Colonic mucosa (tissue), 4 donors: Measurements from ENCODE around the gene SH3BP1. TPM values are rescaled to one million over a fixed set of nuclear protein-coding genes. Genes with fewer than 3 reads are reported as not detected.

Experiments used
- DNase-seq: peaks from one replicate; pipeline ENCODE4 v3.0.0-alpha.2; 2020
- H3K27ac ChIP-seq: fragments of 200-600 bp; one replicate; pipeline ENCODE4 v1.8.0; 2021
- H3K27me3 ChIP-seq: fragments of 200-600 bp; one replicate; pipeline ENCODE4 v1.8.0; 2021
- H3K36me3 ChIP-seq: fragments of 200-600 bp; one replicate; pipeline ENCODE4 v1.8.0; 2021
- H3K4me1 ChIP-seq: fragments of 200-600 bp; one replicate; pipeline ENCODE4 v1.8.0; 2021; ENCODE audit warnings: mild to moderate bottlenecking
- H3K4me3 ChIP-seq: fragments of 200-600 bp; one replicate; pipeline ENCODE4 v1.8.0; 2021
- H3K9ac ChIP-seq, 2 donors: one replicate each; pipeline ENCODE4 v1.7.0; 2013; ENCODE audit warnings: control low read depth in 2 of 2, low read depth in 2 of 2, low read length in 2 of 2
- H3K9me3 ChIP-seq: fragments of 200-600 bp; one replicate; pipeline ENCODE4 v1.8.0; 2021
- intact Hi-C: fragments of 100-400 bp; cut with DNase I; formaldehyde crosslinking; loops from one replicate; pipeline ENCODE4 v1.14.1; 2022
- total RNA-seq, 2 donors: library from RNA; stranded (reverse); fragmentation: NEBNext Ultra II Directional in 1 of 2; extraction: Animal tissue kit (Norgen Biotek cat#: 25700) in 1 of 2; gene quantifications; one replicate each; pipeline ENCODE4 v1.2.1, GENCODE V29; 2021
- TF ChIP-seq, protein P1 (sequence below): fragments of 200-600 bp; IDR thresholded peaks from one replicate; pipeline ENCODE4 v1.8.0; 2022; ENCODE audit warnings: antibody characterized with exemption, mild to moderate bottlenecking
- donor health status: healthy.
- donor health status: DM: no; HTN: no; CAD: no.
- donor health status: DM: no; HTN: no; CAD: no.

SH3BP1 gene
- total RNA-seq, 2 donors from 2014 or later = 91.8 to 125 TPM

DNA sequence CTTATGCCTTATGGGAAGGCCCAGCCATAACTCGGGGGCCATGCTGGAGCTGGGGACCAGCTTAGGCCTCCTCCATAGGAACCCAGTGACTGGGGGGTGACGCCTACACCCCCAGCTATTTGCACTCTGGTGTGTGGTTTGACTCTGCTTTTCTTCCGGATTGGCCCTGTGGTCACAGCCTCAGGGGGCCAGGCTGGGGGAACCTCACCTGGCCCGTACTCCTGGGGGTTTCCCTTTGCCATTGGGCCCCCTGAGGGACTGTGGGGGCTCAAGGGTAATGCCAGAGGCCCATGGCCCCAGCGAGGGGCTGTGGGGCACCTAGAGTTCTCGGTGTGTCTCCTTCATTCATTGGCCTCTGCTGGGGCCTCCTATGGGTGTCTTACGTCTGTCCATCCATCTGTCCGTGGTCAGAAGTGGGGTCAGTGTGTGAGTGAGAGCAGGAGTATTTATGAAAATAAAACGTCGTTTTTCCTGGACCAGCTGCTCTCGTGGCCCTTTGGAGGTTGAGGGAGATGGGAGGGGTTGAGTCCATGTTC is 6.3 kb upstream of the SH3BP1 start:
- peaks cover 30% of the 10 kb centered on the region for H3K4me1 ChIP-seq
- H3K36me3 ChIP-seq = no peaks in the 10 kb centered on the region
- H3K9ac ChIP-seq = peak overlapping the region; percentile 26 to 62
- H3K27ac ChIP-seq = peak overlapping the region; percentile 66
- no peaks in the 10 kb centered on the region for H3K9me3 ChIP-seq
- H3K4me3 ChIP-seq = no peak overlapping the region
- no peak for DNase-seq
- H3K27me3 ChIP-seq = no peaks in the 10 kb centered on the region
- intact Hi-C loops = no loop called here
- TF ChIP-seq, protein P1, sequence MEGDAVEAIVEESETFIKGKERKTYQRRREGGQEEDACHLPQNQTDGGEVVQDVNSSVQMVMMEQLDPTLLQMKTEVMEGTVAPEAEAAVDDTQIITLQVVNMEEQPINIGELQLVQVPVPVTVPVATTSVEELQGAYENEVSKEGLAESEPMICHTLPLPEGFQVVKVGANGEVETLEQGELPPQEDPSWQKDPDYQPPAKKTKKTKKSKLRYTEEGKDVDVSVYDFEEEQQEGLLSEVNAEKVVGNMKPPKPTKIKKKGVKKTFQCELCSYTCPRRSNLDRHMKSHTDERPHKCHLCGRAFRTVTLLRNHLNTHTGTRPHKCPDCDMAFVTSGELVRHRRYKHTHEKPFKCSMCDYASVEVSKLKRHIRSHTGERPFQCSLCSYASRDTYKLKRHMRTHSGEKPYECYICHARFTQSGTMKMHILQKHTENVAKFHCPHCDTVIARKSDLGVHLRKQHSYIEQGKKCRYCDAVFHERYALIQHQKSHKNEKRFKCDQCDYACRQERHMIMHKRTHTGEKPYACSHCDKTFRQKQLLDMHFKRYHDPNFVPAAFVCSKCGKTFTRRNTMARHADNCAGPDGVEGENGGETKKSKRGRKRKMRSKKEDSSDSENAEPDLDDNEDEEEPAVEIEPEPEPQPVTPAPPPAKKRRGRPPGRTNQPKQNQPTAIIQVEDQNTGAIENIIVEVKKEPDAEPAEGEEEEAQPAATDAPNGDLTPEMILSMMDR = no peak

DNA sequence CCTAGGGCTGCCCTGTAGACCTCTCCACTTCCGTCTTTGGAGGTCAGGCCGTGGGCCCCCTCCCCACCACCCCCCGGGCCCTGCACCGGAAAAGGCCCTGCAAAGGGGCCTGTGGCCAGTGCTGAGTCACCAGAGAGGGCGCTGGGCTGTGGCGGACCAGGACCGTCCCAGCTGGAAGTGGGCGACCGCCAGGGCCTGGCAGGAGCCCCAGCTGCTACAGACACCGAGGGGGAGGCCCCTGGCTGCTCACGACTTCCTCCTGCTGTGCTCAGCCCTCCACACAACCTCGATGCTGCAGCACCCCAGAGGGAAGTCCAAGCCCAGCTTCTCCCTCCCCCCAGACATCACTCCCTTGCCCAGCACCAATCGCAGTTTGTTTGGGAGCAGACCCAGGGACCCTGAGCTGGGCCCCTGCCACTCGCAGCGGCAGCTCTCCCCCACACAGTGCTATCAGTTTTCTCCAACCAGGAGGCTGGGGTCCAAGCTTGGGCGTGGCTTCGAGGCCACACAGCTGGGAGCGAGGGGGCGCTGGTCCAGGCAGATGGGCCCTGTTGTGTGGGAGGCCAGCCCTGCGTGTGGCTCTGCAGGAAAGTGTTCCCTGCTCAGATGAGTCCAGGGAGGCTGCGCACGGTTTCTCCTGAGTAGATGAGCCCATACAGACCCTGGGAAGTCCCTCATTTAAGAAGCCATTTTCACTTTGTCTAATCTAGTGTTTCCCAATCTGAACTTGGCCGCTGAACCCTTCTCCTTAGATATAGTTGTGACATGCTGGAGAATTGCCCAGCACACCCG is 5.6 kb upstream of the SH3BP1 start:
- Histone ChIP-seq H3K36me3 (no peaks in the 10 kb centered on the region), H3K9ac (peak overlapping the region; percentile 48 to 62), H3K27me3 (no peaks in the 10 kb centered on the region), H3K4me3 (no peak overlapping the region), H3K9me3 (no peaks in the 10 kb centered on the region), H3K4me1 (peaks cover 33% of the 10 kb centered on the region), H3K27ac (peak overlapping the region; percentile 66)
- TF ChIP-seq, protein P1 = no peak
- intact Hi-C loops = no loop called here
- peak; percentile 74 for DNase-seq

DNA sequence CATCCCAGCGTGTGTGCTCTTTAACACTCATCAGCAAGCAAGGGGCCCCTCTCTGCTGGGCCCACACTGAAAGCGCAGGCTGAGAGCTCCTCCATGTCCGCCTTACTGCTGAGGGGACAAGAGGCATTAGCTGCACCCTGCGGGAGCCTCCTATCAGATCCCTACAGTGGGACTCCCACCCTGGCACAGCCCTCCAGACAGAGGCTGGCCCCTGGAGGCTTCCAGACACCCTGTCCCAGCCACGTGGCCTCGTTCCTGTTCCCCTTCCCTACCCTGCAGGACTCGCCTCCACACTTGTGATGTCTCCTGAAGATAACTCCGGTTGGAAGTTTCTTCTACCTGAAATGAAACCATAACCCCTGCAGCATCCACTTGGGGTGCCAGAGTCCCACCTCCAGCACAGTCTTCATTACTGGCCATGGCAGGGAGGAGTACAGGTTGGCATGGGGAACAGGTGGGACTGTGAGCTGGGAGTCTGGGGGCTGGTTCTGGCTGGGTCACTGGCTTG is 5.0 kb upstream of the SH3BP1 start:
- Histone ChIP-seq H3K36me3 (no peaks in the 10 kb centered on the region), H3K4me3 (no peak overlapping the region), H3K4me1 (peaks cover 33% of the 10 kb centered on the region), H3K27me3 (no peaks in the 10 kb centered on the region), H3K27ac (peak overlapping the region; percentile 66), H3K9ac (peak overlapping the region; percentile 39 to 62), H3K9me3 (no peaks in the 10 kb centered on the region)
- DNase-seq = no peak
- intact Hi-C loops = no loop called here
- TF ChIP-seq, protein P1 = no peak

DNA sequence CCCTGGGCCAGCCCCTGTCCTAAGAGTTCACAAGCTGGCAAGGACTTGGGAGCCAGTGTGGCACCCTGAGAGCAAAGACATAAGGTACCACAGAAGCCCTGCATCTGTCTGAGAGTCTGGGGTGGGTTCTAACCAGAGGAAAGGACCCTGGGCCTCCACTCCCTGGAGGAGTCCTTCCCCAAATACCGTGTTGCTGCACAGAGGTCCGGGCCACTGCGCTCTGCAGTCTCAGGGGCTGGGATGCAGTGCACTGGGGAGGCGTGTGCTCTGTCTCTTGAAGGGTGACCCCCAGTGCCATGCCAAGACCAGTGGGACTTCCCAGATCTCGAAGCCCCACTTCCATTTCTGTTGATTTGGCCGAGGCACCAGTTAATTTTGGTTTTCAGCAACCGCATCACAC is 4.3 kb upstream of the SH3BP1 start:
- Histone ChIP-seq H3K27ac (peak overlapping the region; percentile 66), H3K9me3 (no peaks in the 10 kb centered on the region), H3K9ac (peak overlapping the region; percentile 39 to 62), H3K27me3 (no peaks in the 10 kb centered on the region), H3K4me1 (peaks cover 33% of the 10 kb centered on the region), H3K36me3 (no peaks in the 10 kb centered on the region), H3K4me3 (no peak overlapping the region)
- intact Hi-C loops = no loop called here
- TF ChIP-seq, protein P1 = no peak
- no peak for DNase-seq

DNA sequence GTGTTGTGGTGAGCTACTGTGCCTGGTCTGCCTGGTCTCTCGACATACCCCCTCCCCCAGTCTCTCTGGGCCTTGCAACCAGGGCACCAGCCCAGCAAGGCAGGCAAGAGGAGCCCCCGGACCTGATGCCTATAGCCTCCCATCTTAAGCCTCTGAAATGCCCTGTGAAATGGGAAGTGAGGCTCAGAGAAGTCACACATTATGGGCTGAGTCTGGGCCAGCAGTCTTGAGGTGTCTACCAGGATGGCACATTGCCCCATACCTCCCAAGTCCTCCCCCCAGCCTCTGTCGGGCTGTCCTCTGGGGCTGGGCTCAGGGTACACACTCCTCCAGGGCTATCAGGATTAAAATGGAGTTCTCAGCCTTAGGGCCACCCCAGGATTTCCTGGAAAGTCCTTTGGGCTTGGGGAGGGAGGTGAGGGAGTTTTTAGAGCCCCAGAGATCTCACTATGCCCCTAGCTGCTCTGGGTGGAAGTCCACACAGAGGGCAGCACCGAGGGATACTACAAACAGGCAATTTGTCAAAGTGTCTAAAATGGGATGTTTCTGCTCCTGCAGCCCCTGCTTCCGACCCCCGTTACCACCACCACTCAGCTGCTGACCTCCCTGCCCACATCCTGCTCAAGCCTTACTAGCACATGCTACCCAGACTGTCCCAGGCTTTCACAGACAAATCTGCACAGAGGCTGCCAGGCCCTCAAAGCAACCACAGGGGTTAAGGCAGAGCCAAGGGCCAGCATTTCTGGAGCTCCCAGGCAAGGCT is 3.1 kb upstream of the SH3BP1 start:
- DNase-seq = no peak

More for the DNA sequence above, 3.1 kb upstream of the SH3BP1 start:
- Histone ChIP-seq H3K4me1 (peaks cover 33% of the 10 kb centered on the region), H3K27ac (no peak overlapping the region), H3K9me3 (no peaks in the 10 kb centered on the region), H3K36me3 (no peaks in the 10 kb centered on the region), H3K27me3 (no peaks in the 10 kb centered on the region), H3K9ac (peak overlapping the region in 1 of 2 donors; percentile 68), H3K4me3 (no peak overlapping the region)
- TF ChIP-seq, protein P1 = no peak
- intact Hi-C loops = no loop called here
